ENCODE data around the gene RBBP8.
A peak's percentile ranks its signal among the peaks of the same experiment; 100 is the strongest.

RBBP8 gene

DNA sequence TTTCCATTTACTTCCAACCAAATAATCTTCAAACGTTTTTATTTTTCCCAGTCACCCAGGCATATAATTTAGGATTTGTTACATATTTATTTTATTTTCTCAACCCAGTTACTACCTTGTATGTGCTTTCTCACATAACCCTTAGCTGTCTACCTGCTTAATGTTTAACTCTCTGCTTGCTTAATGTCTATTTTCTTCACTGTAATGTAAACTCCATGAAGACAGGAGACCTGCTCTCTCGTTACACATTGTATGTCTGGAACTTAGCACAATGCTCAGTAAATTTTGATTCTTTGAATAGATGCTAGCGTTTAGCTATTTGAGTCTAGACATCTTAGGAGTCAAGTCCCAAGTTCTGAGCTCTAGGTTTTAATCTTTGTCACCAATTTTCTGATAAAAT is 70.2 kb downstream of the RBBP8 start:
- no peak for DNase-seq

DNA sequence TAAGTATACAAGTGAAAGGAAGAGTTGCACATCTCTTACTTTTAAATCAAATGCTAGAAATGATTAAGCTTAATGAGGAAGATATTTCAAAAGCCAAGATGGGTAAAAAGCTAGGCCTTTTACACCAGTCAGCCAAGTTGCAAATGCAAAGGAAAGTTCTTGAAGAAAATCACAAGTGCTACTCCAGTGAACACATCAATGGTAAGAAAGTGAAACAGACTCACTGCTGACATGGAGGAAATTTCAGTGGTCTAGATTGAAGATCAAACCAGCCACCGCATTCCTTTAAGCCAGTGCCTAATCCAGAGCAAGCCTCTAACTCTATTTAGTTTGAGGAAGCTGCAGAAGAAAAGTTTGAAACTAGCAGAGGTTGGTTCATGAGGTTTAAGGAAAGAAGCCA is 79.1 kb downstream of the RBBP8 start:
- no peak for DNase-seq

DNA sequence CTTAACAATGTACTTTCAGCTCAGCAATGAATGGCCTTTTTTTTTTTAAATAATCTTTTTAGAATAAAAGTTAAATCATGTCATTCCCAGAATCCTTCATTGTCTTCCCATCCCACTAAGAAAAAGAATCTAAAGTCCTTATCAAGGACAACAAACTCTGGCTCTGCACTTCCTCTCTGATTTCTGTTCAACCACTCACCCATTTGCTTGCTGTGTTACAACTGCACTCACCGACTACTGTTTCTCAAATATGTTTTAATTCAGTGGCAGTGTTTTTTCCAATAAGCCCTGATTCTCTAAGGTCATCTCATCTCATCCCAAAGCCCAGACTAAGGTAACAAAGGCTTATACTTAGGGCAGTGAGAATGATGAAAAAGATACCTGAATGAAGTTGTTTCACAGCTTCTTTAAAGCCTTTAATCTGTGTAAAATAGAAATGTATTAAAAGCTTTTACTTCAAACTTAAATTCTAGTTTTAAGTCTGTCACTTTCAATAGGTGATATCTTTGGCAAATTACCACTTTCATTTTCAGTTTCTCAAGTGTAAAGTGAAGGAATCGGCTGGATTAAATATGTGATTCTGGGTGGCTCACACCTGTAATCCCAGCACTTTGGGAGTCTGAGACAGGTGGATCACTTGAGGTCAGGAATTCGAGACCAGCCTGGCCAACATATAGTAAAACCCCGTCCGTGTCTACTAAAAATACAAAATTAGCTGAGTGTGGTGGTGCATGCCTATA is 87.6 kb downstream of the RBBP8 start:
- no peak for DNase-seq

DNA sequence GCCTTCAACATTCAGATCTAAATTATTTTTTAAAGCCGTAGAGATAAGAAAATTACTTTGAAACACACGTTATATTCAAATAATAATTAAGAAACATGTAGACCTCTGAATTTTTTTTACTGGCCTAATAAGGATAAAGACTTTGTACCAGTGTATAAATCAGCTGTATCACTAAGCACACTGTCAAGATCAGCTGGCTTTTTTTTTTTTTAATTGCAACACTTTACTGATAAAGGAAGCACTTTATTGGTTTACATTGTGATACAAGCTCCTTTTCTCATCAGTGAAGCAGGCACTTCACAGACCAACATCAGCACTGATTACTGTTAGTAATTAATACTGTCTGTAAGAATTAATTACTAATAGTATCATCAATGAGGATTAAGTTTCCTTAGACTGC is 88.5 kb downstream of the RBBP8 start:
- no peak for DNase-seq

DNA sequence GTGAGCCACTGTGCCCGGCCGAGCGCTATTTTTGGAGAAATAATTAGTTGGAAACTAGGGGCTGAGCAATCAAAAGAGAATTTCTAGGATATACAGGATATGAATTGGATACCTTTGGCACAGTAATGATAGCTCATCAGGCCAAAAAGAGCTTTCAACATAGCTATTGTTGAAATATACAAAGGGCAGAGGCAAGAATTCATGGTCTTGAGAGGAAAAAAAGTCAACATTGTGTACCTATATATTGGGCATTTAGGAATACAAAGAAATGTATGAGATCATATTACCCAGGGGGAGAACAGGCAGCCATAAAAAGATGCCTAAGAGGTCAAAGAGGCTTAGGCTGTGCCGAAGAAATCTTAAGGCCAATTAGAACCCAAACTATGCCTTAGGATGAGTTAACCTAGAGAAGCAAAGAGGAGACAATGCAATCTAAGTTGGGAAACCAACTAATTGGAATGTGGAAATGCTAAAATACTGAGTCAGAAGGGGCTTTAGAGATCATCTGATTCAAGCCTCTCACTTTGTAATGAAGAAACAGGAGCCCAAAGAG is 99.0 kb downstream of the RBBP8 start:
- DNase-seq = no peak

DNA sequence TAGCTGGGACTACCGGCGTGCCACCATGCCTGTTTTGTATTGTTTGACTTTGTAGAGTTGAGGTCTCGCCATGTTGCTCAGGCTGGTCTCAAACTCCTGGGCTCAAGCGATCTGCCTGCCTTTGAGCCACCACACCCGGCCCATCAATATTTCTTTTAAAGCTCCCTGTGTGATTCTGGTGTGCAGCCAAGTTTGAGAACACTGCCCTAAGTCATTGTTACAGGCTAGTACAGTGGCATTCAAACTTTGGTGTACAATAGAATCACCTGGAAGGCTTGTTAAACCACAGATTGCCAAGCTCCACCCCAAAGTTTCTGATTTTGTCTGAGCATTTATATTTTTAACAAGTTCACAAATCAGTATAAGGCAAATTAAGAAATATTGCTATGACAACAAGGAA is 99.9 kb downstream of the RBBP8 start:
- no peak for DNase-seq

DNA sequence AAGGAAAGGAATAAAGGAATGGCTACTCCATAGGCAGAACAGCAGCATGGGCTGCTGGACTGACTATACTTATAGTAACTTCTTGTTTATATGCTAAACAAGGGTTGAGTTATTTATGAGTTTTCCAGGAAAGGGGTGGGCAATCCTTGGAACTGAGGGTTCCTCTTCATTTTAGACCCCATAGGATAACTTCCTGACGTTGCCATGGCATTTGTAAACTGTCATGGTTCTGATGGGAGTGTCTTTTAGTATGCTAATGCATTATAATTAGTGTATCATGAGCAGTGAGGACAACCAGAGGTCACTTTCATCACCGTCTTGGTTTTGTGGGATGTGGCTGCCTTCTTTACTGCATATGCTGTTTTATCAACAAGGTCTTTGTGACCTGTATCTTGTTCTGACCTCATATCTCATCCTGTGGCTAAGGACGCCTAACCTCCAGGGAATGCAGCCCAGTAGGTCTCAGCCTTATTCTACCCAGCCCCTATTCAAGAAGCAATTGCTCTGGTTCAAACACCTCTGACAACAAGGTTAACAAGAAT is 103.6 kb downstream of the RBBP8 start:
- DNase-seq = no peak

DNA sequence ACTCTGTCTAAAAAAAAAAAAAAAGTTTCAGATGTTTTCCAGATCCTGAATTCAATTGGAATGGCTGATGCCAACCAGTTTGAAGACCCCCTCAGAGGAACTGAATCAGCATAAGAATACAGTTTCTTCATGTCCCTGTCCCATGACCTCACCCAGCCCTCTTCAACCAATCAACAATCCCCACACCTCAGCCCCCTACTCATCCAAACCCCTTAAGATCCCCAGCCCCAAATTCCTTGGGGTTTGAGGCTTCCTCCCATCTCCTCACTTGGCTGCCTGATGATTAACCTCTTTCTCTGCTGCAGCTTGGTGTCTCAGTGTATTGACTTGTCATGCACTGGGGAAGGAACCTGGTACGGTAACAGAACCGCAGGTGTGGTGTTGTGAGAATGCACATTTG is 104.5 kb downstream of the RBBP8 start:
- no peak for DNase-seq

DNA sequence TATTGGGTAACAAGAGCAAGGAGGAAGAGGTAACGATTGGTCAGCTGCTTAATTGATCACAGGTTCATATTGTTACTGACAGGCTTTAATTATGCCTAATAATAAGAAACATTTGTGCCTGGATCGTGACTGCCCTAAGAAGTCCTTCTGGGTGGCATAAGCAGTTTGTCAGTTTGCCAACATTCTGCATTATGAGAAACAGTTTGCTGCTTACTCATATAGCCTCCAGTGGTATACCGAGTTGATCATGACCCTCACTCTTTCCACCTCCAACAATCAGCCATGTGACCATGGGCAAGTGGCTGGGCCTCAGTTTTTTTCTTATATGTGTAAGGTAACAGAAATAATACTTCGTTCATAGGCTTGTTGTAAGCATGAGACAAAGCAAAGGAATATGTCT is 105.6 kb downstream of the RBBP8 start:
- no peak for DNase-seq

DNA sequence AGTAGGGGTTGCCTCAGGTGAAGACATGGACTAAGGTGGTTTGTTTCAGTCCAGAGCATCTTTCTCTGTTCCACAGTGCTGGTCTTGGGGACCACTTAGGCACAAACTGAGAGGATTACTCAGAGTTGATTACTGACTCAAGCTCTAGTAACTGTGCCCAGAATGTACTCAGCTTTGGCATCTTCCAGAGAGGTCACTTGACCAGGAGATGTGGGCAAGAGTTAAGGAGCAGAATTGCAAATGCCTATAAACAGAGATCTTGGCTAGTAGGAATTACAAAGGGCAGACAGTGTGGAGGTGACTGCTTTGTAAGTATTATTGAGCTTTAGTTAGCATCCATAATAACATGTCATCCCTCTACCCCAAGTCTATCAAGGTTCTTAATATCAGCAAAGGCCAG is 109.0 kb downstream of the RBBP8 start:
- no peak for DNase-seq

DNA sequence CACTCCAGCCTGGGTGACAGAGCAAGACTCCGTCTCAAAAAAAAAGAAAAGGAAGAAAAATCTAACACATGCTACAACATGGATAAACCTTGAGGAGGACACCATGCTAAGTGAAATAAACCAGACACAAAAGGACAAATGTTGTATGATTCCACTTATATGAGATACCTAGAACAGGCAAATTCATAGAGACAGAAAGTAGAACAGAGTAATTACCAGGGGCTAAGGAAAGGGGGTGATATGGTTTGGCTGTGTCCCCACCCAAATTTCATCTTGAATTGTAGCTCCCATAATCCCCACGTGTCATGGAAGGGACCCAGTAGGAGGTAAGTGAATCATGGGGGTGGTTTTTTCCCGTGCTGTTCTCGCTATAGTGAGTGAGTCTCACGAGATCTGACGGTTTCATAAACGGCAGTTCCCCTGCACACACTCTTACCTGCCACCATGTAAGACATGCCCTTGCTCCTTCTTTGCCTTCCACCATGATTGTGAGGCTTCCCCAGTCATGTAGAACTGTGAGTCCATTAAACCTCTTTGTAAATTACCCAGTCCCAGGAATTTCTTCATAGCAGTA is 110.8 kb downstream of the RBBP8 start:
- no peak for DNase-seq

DNA sequence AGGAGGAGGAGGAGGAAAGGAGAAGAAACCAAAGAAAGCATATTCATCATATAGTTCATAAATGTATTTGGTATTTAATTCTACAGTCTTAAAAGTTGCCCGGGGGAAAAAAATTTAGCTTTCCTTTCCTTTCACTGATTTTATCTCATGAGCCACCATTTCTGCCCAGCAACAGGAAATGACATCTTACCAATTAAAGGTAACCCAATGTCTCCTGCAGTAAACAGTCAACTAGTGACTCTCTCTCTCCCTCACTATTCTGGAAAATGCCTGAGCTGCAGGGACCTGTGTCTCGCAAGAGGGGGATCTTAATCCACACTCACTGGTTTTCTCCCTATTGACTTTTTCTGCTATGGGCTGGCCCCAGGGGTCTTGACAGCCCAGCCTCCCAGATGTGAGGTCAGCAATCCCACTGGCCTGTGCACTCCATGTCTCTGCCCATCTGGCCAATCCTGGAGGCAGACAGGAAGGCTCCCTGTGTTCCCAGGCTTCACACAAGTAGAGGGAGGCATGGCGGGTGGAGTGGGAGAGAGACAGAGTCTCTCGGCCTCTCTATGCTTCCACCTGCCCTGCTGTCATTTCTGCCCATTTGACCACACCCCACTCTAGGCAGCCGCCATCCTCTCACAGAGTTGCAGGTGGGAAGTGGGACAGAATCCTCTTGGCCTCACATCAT is 116.7 kb downstream of the RBBP8 start:
- DNase-seq = no peak

DNA sequence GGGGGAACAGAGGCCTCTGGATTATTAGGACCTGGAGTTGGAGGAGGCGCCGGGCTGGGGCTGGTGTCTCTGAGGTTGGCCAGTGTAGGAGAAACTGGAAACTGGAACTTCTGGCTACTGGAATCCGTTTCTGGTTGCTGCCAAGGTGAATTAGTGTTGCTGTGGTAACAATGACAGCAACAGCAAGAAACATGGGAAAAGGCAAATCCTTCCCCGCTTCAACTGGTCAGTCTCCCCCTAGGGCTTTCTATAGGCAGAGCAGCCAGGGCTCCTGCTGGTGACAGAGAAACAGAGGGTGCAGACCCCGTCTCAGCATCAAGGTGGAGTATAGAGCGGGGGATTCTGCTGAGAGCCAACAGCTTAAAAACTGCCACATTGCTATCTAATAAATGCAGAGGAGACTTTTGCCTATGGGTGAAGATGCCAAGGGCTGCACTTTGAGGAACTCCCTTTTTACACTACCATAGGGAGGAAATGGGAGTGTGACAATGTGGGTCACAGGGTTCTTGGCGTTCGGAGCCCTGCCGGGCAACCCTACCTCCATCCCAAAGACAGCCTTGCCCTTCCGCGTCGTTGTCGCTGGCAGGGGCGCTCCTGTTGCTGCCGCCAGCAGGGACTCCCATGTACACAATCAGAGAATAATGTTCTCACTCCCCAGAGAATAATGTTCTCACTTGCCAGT is 120.8 kb downstream of the RBBP8 start:
- DNase-seq = peak; percentile 22

DNA sequence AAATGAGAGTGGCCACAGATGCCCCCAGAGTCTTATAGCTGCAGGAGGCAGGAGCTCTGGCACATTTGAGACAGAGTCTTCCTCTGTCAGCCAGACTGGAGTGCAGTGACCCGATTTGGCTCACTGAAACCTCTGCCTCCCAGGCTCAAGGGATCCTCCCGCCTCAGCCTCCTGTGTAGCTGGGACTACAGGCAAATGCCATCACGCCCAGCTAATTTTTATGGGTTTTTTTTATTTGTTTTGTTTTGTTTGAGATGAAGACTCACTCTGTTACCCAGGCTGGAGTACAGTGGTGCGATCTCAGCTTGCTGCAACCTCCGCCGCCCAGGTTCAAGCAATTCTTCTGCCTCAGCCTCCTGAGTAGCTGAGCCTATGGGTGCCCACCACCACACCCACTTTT is 121.4 kb downstream of the RBBP8 start:
- no peak for DNase-seq

DNA sequence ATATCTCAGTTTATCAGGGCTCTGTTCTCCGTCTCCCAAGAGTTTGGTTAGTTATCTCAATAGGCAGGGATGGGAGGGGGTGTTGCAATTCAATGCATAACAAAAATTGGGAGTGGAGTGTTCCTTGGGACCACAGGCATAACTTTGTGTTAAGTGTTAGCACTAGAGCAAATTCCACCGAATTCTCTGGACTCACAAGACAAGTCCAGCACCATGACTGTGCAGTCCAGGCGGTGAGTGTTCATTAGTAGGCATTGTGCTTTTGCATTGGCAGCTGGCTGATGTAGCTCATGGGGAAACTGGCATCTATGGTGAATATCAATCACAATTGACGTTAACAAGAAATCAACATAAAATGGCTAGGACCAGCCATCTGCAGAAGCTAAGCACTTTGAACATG is 123.2 kb downstream of the RBBP8 start:
- no peak for DNase-seq

DNA sequence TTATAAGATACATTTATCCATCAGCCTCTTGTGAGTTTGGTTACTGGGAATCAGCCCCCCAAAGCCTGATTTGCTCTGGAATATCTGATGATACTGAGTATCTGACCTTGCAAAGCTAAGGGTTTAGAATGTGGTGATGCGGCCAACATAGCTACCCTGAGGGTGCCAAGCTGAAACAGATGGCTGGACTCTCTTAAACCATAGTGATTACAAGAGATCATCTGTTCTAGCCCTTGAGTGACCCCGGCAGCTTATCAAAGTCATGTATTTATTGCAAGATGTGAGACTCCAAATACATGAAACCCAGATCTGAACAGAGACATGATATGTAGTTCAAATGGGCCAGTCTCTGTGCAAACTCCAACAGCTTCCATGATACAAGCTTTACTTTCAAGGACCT is 124.0 kb downstream of the RBBP8 start:
- DNase-seq = no peak

DNA sequence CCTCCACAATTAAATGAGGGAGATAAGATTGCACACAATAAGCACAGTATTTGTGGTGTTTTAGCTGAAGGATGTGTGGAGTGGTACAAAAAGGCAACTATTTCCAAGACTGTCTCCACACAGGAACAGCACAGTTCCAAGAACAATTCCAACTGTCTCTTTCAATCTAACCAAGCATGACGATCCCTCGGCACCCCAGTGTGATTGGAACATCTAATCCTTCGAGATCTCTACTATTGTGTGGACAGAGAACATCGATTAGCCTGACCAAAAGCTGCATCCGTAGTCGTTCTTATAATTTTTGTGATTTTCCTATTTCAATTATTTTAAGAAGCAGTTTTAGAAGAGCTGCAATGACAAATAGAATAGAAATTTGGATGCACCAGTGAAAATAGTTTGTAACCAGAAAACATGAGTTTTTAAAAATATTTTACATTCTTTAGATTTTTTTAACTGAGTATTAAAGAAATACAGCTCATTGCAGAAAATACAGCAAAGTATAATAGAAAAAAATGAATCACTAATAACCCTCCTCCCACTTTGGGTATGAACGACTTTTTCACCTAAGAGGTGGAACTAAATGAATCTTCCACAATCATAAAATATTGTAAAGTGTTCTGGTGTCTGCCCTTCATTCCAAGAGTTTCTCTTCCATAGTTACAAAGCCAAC is 125.8 kb downstream of the RBBP8 start:
- DNase-seq = no peak

DNA sequence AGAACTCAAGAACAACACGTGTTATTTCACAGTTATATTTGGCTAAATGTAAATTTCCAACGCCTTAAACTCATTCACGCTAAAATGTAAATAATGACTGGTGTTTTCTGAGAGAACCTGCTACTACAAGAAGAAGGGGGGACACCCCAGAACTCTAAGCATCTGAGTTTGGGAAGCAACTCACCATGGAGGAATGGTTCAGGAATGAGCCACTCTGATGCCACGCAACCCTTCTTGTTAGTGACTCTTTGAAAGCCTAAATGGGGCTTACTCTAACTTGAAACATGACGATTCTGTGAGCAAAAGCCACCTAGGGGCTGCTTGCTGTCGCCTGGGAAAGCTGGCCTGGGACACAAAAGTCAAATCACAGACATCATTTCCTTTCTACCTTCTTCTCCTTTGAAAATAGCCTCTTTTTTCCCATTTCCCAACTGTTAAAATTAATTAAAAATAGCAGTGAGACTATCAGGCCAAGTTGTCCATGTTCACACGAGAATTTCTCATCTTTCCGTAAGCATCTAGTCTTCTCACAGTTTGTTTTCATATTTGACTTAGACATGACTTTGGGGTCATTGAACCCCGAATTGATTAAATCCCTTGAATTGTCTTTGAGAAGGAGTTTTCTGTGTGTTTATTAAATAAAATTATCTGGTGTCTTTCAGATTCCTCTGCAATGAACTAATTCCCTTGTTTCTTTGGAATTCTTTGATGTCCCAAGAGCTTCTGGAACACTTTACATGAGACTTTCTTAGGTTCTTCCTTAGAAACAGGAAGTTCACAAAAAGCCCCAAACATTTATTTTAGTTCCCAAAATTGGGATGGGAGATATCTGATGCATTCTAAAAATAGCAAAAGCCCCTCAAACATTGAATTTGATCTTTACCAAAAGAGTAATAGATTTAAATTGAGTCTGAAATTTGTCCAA is 126.7 kb downstream of the RBBP8 start:
- DNase-seq = no peak

DNA sequence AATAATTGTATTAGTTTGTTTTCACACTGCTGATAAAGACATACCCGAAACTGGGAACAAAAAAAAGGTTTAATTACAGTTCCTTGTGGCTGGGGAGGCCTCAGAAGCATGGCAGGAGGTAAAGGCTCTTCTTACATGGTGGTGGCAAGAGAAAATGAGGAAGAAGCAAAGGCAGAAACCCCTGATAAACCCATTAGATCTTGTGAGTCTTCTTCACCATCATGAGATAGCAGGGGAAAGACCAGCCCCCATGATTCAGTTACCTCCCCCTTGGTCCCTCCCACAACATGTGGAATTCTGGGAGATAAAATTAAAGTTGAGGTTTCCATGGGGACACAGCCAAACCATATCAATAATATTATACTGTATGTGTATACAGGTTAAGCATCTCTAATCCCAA is 128.9 kb downstream of the RBBP8 start:
- DNase-seq = no peak

DNA sequence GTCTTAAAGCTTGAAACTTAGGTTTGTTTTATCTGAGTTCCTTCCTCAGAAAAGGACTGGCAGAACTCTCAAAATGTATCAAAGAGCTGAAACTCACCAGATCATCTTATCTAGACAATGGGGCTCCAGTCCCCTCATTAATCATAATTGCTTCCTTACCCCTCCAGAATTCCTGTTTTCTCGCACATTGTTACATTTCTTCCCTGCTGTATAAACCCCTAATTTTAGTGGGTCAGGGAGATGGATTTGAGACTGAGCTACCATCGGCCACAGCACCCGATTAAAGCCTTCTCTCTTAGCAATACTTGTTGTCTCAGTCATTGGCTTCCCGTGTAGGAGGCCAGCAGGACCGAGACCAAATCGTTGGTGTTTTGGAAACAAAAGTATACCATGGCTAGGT is 130.4 kb downstream of the RBBP8 start:
- DNase-seq = no peak

DNA sequence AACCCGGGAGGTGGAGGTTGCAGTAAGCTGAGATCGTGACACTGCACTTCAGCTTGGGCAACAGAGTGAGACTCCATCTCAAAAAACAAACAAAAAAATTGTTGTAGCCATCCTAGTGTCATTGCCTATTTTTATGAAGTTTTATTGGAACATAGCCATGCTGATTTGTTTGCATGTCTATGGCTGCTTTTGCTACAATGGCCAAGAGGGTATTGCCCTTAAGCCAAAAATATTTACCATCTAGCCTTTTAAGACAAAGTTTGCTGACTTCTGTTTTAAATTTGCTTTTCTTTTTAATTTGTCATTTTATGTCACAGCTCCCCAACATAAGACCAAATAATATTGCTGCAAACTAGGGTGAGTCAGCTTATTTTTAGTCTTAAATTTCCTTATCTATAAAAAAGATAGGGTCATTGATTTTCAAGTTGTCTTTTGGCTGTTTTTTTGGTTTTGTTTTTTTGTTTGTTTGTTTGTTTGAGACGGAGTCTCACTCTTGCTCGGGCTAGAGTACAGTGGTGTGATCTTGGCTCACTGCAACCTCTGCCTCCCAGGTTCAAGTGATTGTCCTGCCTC is 132.2 kb downstream of the RBBP8 start:
- no peak for DNase-seq
